GM20000 (cell line): ENCODE results near the gene IGSF21.

Experiments used
- DNase-seq: peaks from one replicate; pipeline ENCODE4 v3.0.0; 2012; ENCODE audit warnings: low spot score
- CTCF ChIP-seq: IDR thresholded peaks from 2 replicates; pipeline ENCODE4 v1.5.1; 2012; ENCODE audit warnings: mild to moderate bottlenecking, control low read depth; ENCODE audit errors: extremely low read depth, missing control alignments

The IGSF21 gene

GRCh38 chr1:18300376-18300775 is 192.8 kb downstream of the IGSF21 start:
- TF ChIP-seq CTCF = no peak

GRCh38 chr1:18302788-18303413 is 195.3 kb downstream of the IGSF21 start:
- peak; percentile 35 for TF ChIP-seq CTCF
- peak; percentile 23 for DNase-seq

More at GRCh38 chr1:18300376-18300775, 192.8 kb downstream of the IGSF21 start:
- DNase-seq = no peak

- no peak for DNase-seq
- TF ChIP-seq CTCF = no peak
Observed at GRCh38 chr1:18304151-18304869, 196.7 kb downstream of the IGSF21 start.

GRCh38 chr1:18305182-18305795 is 197.7 kb downstream of the IGSF21 start:
- TF ChIP-seq CTCF = no peak
- DNase-seq = no peak

GRCh38 chr1:18307329-18307898 is 199.8 kb downstream of the IGSF21 start:
- DNase-seq = no peak
- TF ChIP-seq CTCF = no peak

GRCh38 chr1:18309552-18310155 is 202.1 kb downstream of the IGSF21 start:
- TF ChIP-seq CTCF = no peak
- no peak for DNase-seq

- DNase-seq = no peak
- TF ChIP-seq CTCF = no peak
Observed at GRCh38 chr1:18312961-18313360, 205.4 kb downstream of the IGSF21 start.
